HepG2 (cell line): ENCODE data around the gene TTLL8. TPM values are rescaled to one million over a fixed set of nuclear protein-coding genes. Genes with fewer than 3 reads are reported as not detected.

ENCODE experiments used
- ATAC-seq: fragments of 200-7000 bp; cut with Tn5 transposase; 3 replicates; pipeline ENCODE4 v1.9.1; 2020; ENCODE audit warnings: mild to moderate bottlenecking, moderate library complexity
- BruUV-seq: library from RNA; stranded (reverse); fragments of 400-500 nt; replicated peaks from 2 replicates; lab custom pipeline; 2021; lab: Mats Ljungman, UMichigan
- CTCF ChIA-PET: fragments of 300-600 bp; formaldehyde crosslinking; extraction: SDS; loops from one replicate; lab custom pipeline; 2021; ENCODE audit warnings: low total read pairs, inconsistent platforms, low intra/inter-chr PET ratio; lab: Yijun Ruan, JAX
- POLR2A ChIA-PET: fragments of 350-600 bp; sonication (Branson Sonifier 250); formaldehyde crosslinking; loops from one replicate; lab custom pipeline; 2020; ENCODE audit warnings: antibody characterized with exemption, inconsistent platforms; lab: Yijun Ruan, JAX
- DNase-seq: peaks from one replicate; pipeline ENCODE4 v3.0.0-alpha.2; 2015; ENCODE audit warnings: low spot score
- FAIRE-seq: peaks from 3 replicates; lab custom pipeline; 2011; peaks lifted over from hg19 to GRCh38; lab: Jason Lieb, UNC
- H2AFZ ChIP-seq: one replicate; pipeline ENCODE4 v1.6.1; 2011; ENCODE audit warnings: low read length, inconsistent platforms
- H3K27ac ChIP-seq: fragments of 300-600 bp; 3 replicates; pipeline ENCODE4 v1.8.0; 2011; ENCODE audit warnings: mixed run types, mild to moderate bottlenecking, mixed read lengths, low read length, inconsistent platforms; ENCODE audit not compliant: insufficient read depth; ENCODE audit errors: extremely low read length
- H3K27me3 ChIP-seq, 2 experiments: fragments of 200-600 bp in 1 of 2; 2 replicates in 1 of 2; 3 replicates in 1 of 2; pipeline versions ENCODE4 v1.6.0 to v1.8.0; 2011; ENCODE audit warnings: low read length in 2 of 2, mild to moderate bottlenecking in 2 of 2, moderate library complexity in 2 of 2, inconsistent platforms in 1 of 2; ENCODE audit not compliant: insufficient read depth in 2 of 2, control insufficient read depth in 1 of 2
- H3K36me3 ChIP-seq, 2 experiments: fragments of 200-600 bp in 1 of 2; replicated peaks in 1 of 2; 2 replicates in 1 of 2; 3 replicates in 1 of 2; pipeline versions ENCODE4 v1.5.1 to v1.8.0; 2011; ENCODE audit warnings: low read length in 2 of 2, inconsistent platforms in 1 of 2; ENCODE audit not compliant: insufficient read depth in 2 of 2, control insufficient read depth in 1 of 2
- H3K4me1 ChIP-seq: 2 replicates; pipeline ENCODE4 v1.5.1; 2012; ENCODE audit warnings: low read length, inconsistent platforms; ENCODE audit not compliant: insufficient read depth
- H3K4me2 ChIP-seq: 2 replicates; pipeline ENCODE4 v1.6.0; 2011; ENCODE audit warnings: low read depth, low read length, inconsistent platforms
- H3K4me3 ChIP-seq, 3 experiments: fragments of 200-600 bp in 1 of 3; sonication (generic), shearing (Covaris generic) in 1 of 3; replicated peaks in 1 of 3; 2 replicates each; pipeline ENCODE4 v1.5.1; 2011 to 2016; ENCODE audit warnings: low read length in 3 of 3, inconsistent platforms in 2 of 3, low read depth in 2 of 3, mild to moderate bottlenecking in 2 of 3, control low read depth in 1 of 3, mixed read lengths in 1 of 3; ENCODE audit not compliant: insufficient read depth in 1 of 3
- H3K79me2 ChIP-seq: one replicate; pipeline ENCODE4 v1.6.1; 2011; ENCODE audit warnings: low read length, inconsistent platforms; ENCODE audit not compliant: insufficient read depth
- H3K9ac ChIP-seq: 2 replicates; pipeline ENCODE4 v1.6.0; 2011; ENCODE audit warnings: mild to moderate bottlenecking, low read depth, low read length, inconsistent platforms; ENCODE audit not compliant: insufficient read depth
- H3K9me3 ChIP-seq: 2 replicates; pipeline ENCODE4 v1.5.1; 2012; ENCODE audit warnings: mild to moderate bottlenecking, low read length
- H4K20me1 ChIP-seq: 2 replicates; pipeline ENCODE4 v1.6.0; 2011; ENCODE audit warnings: inconsistent platforms, mild to moderate bottlenecking, low read length, moderate library complexity; ENCODE audit not compliant: insufficient read depth
- DNMT1 ChIP-seq: sonication (generic); formaldehyde crosslinking; IDR thresholded peaks from 2 replicates; pipeline ENCODE4 v1.5.1; 2020; ENCODE audit warnings: mild to moderate bottlenecking, missing genetic modification reagents
- EEA1 ChIP-seq: sonication (generic); formaldehyde crosslinking; IDR thresholded peaks from 2 replicates; pipeline ENCODE4 v1.5.1; 2020; ENCODE audit warnings: mild to moderate bottlenecking, missing genetic modification reagents, borderline replicate concordance
- GATAD2A ChIP-seq: IDR thresholded peaks from 2 replicates; pipeline ENCODE4 v1.6.1; 2016
- GZF1 ChIP-seq: sonication (generic); formaldehyde crosslinking; IDR thresholded peaks from 2 replicates; pipeline ENCODE4 v1.5.1; 2020; ENCODE audit warnings: mild to moderate bottlenecking, missing genetic modification reagents
- HES4 ChIP-seq: sonication (generic); formaldehyde crosslinking; IDR thresholded peaks from 2 replicates; pipeline ENCODE4 v1.9.0; 2021; ENCODE audit warnings: mild to moderate bottlenecking, missing genetic modification reagents, borderline replicate concordance
- HNF4A ChIP-seq: sonication (generic); formaldehyde crosslinking; IDR thresholded peaks from 2 replicates; pipeline ENCODE4 v1.4.0; 2020; ENCODE audit warnings: missing genetic modification reagents
- ISX ChIP-seq: sonication (generic); formaldehyde crosslinking; conservative IDR thresholded peaks from 2 replicates; pipeline ENCODE4 v1.5.0; 2020; ENCODE audit warnings: missing genetic modification reagents
- KDM5B ChIP-seq: sonication (generic); formaldehyde crosslinking; IDR thresholded peaks from 2 replicates; pipeline ENCODE4 v1.4.0; 2020; ENCODE audit warnings: missing genetic modification reagents, mild to moderate bottlenecking, borderline replicate concordance
- MEIS2 ChIP-seq: sonication (generic); formaldehyde crosslinking; IDR thresholded peaks from 2 replicates; pipeline ENCODE4 v1.9.0; 2021; ENCODE audit warnings: mild to moderate bottlenecking, missing genetic modification reagents
- NCOA1 ChIP-seq: sonication (generic); formaldehyde crosslinking; IDR thresholded peaks from 2 replicates; pipeline ENCODE4 v1.9.0; 2021; ENCODE audit warnings: missing genetic modification reagents
- NFKB2 ChIP-seq: sonication (generic); formaldehyde crosslinking; IDR thresholded peaks from 2 replicates; pipeline ENCODE4 v1.4.0; 2020; ENCODE audit warnings: missing genetic modification reagents, borderline replicate concordance
- PCBP2 ChIP-seq: fragments of 200-400 bp; formaldehyde crosslinking; optimal IDR thresholded peaks from 2 replicates; pipeline ENCODE3; 2018; ENCODE audit warnings: low read length, low read depth; ENCODE audit not compliant: poor library complexity, severe bottlenecking
- SNRNP70 ChIP-seq: fragments of 200-400 bp; formaldehyde crosslinking; IDR thresholded peaks from 2 replicates; pipeline ENCODE4 v1.6.1; 2017; ENCODE audit warnings: mild to moderate bottlenecking, low read depth, low read length, moderate library complexity
- TFE3 ChIP-seq: IDR thresholded peaks from 2 replicates; pipeline ENCODE4 v1.6.1; 2016
- ZFP37 ChIP-seq: sonication (generic); formaldehyde crosslinking; IDR thresholded peaks from 2 replicates; pipeline ENCODE4 v1.4.0; 2020; ENCODE audit warnings: missing genetic modification reagents, borderline replicate concordance
- ZFP90 ChIP-seq: sonication (generic); formaldehyde crosslinking; IDR thresholded peaks from 2 replicates; pipeline ENCODE4 v1.8.0; 2022; ENCODE audit warnings: missing genetic modification reagents, mild to moderate bottlenecking, inconsistent platforms, borderline replicate concordance
- ZNF317 ChIP-seq: sonication (generic); formaldehyde crosslinking; IDR thresholded peaks from 2 replicates; pipeline ENCODE4 v1.5.0; 2020; ENCODE audit warnings: mild to moderate bottlenecking, missing genetic modification reagents
- ZNF547 ChIP-seq: sonication (generic); formaldehyde crosslinking; IDR thresholded peaks from 2 replicates; pipeline ENCODE4 v1.5.1; 2020; ENCODE audit warnings: mild to moderate bottlenecking, missing genetic modification reagents
- ZNF557 ChIP-seq: sonication (generic); formaldehyde crosslinking; IDR thresholded peaks from 2 replicates; pipeline ENCODE4 v1.4.0; 2020; ENCODE audit warnings: missing genetic modification reagents
- ZSCAN29 ChIP-seq: sonication (generic); formaldehyde crosslinking; conservative IDR thresholded peaks from 2 replicates; pipeline ENCODE4 v1.4.0; 2020; ENCODE audit warnings: mild to moderate bottlenecking, missing genetic modification reagents
- WGBS: methylation state at CpG from one replicate; pipeline ENCODE4 v1.1.6; 2017; ENCODE audit warnings: low lambda C conversion rate; 5-methylcytosine and 5-hydroxymethylcytosine counted together
- in situ Hi-C: cut with HindIII; loops from 2 replicates; pipeline ENCODE4 v1.10.0; 2017; ENCODE audit warnings: low pct_unique_long_range_greater_than_20kb; ENCODE audit not compliant: extremely low pct_ligation_motif_present
- intact Hi-C: fragments of 100-400 bp; cut with micrococcal nuclease; formaldehyde crosslinking; loops from one replicate; pipeline ENCODE4 v1.10.0; 2022; ENCODE audit not compliant: unreplicated experiment
- polyA plus RNA-seq, 8 experiments: library from polyadenylated mRNA; depleted of rRNA in 3 of 8; stranded (reverse) in 7 of 8; unstranded in 1 of 8; fragments of >200 nt; fragmentation: Illumina TruSeq in 4 of 8; extraction: Trizol in 4 of 8; gene quantifications; 2 replicates each; pipeline versions ENCODE4 v1.2.1 to v1.2.3, GENCODE V29; 2011 to 2016; ENCODE audit warnings: low read depth in 4 of 8, missing spikeins in 1 of 8, mixed read lengths in 1 of 8; ENCODE audit not compliant: insufficient read depth in 1 of 8
- total RNA-seq, 5 experiments: library from RNA; depleted of rRNA; stranded (reverse); fragments of >200 nt; fragmentation: Illumina TruSeq; extraction: Trizol; gene quantifications; 2 replicates each; pipeline ENCODE4 v1.2.3, GENCODE V29; 2016; ENCODE audit warnings: low read depth in 1 of 5

TTLL8 gene
- total and polyA plus RNA-seq, 2 of the 13 experiments (the other 11 are each of a cell fraction or from before 2014, with no cell fraction given) = not detected

- H3K4me1 ChIP-seq = no peaks in the 10 kb centered on the region
- TF ChIP-seq HNF4A (CRISPR knock-in tag) (no peak), MEIS2 (no peak), TFE3 (CRISPR knock-in tag) (no peak), HES4 (CRISPR knock-in tag) (no peak), ZNF317 (CRISPR knock-in tag) (no peak)
- intact Hi-C loops (no loop called here), in situ Hi-C loops (no loop called here)
- no peak overlapping the region for H3K9ac ChIP-seq
- BruUV-seq = no TSS peak
- H4K20me1 ChIP-seq = no peaks in the 10 kb centered on the region
- DNase-seq (no peak), ATAC-seq (no peak), FAIRE-seq (no peak)
- no peak overlapping the region for H3K4me3 ChIP-seq
- 9% methylated on average over 6 of the region's 12 CpGs for WGBS
- H3K27ac ChIP-seq = no peak overlapping the region
- H3K36me3 ChIP-seq = no peaks in the 10 kb centered on the region
- ChIA-PET POLR2A (no interaction called here), CTCF (no interaction called here)
- H3K4me2 ChIP-seq = no peak overlapping the region
- no peaks in the 10 kb centered on the region for H3K9me3 ChIP-seq
- no peaks in the 10 kb centered on the region for H3K79me2 ChIP-seq
- H2AFZ ChIP-seq = no peak overlapping the region
- peaks cover 3 to 51% of the 10 kb centered on the region in 2 experiments; a peak in 4 of 5 replicates for H3K27me3 ChIP-seq
These were observed 9.9 kb downstream of the TTLL8 start for GRCh38 chr22:50048061-50048765.

GRCh38 chr22:50047346-50047745 is 10.8 kb downstream of the TTLL8 start:
- Histone ChIP-seq H2AFZ (no peak overlapping the region), H3K4me3 (no peak overlapping the region), H3K27ac (no peak overlapping the region), H3K9me3 (no peaks in the 10 kb centered on the region), H3K4me2 (no peak overlapping the region), H4K20me1 (no peaks in the 10 kb centered on the region), H3K36me3 (no peaks in the 10 kb centered on the region), H3K27me3 (peaks cover 3 to 54% of the 10 kb centered on the region in 2 experiments; a peak in 4 of 5 replicates), H3K79me2 (no peaks in the 10 kb centered on the region), H3K4me1 (no peaks in the 10 kb centered on the region), H3K9ac (no peak overlapping the region)
- ChIA-PET CTCF (no interaction called here), POLR2A (no interaction called here)
- intact Hi-C loops = no loop called here
- in situ Hi-C loops = no loop called here
- DNase-seq (no peak), FAIRE-seq (no peak), ATAC-seq (no peak)
- no TSS peak for BruUV-seq
- WGBS = 45% methylated on average over 14 of the region's 16 CpGs
- TF ChIP-seq EEA1 (CRISPR knock-in tag) = no peak
- TF ChIP-seq ZNF557 (CRISPR knock-in tag) = no peak
- TF ChIP-seq PCBP2 = no peak
- TF ChIP-seq ZFP90 = no peak
- TF ChIP-seq GZF1 (CRISPR knock-in tag) = no peak
- TF ChIP-seq KDM5B (CRISPR knock-in tag) = no peak
- no peak for TF ChIP-seq NCOA1 (CRISPR knock-in tag)
- TF ChIP-seq NFKB2 (CRISPR knock-in tag) = no peak
- TF ChIP-seq ZNF547 (CRISPR knock-in tag) = no peak
- no peak for TF ChIP-seq ZFP37 (CRISPR knock-in tag)
- TF ChIP-seq ZSCAN29 (CRISPR knock-in tag) = no peak
- no peak for TF ChIP-seq ISX
- TF ChIP-seq GATAD2A = no peak
- no peak for TF ChIP-seq SNRNP70
- TF ChIP-seq DNMT1 = no peak
